GM12874 (cell line): ENCODE measurements around the gene SMTN.

Experiments used
- TF ChIP-seq, protein P1 (sequence below): IDR thresholded peaks from 2 replicates; pipeline ENCODE4 v1.5.1; 2011; ENCODE audit warnings: low read depth, mild to moderate bottlenecking, control low read depth, low read length, moderate library complexity; ENCODE audit not compliant: insufficient read depth

Gene SMTN

DNA sequence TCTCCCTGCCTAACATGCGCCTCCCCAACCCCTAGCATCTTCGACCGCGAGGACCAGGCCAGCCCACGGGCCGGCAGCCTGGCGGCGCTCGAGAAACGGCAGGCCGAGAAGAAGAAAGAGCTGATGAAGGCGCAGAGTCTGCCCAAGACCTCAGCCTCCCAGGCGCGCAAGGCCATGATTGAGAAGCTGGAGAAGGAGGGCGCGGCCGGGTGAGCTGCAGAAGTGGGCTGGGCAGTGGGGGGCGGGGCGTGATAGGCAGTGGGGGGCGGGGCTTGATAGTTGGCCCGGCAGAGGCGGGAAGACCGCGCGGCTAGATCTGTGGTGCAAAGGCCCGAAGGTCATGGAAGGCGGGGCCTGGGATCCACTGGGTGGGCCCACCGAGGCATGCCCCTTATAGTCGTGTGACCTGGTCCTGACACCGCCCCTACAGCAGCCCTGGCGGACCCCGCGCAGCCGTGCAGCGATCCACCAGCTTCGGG is 17.6 kb downstream of the SMTN start:
- TF ChIP-seq, protein P1, sequence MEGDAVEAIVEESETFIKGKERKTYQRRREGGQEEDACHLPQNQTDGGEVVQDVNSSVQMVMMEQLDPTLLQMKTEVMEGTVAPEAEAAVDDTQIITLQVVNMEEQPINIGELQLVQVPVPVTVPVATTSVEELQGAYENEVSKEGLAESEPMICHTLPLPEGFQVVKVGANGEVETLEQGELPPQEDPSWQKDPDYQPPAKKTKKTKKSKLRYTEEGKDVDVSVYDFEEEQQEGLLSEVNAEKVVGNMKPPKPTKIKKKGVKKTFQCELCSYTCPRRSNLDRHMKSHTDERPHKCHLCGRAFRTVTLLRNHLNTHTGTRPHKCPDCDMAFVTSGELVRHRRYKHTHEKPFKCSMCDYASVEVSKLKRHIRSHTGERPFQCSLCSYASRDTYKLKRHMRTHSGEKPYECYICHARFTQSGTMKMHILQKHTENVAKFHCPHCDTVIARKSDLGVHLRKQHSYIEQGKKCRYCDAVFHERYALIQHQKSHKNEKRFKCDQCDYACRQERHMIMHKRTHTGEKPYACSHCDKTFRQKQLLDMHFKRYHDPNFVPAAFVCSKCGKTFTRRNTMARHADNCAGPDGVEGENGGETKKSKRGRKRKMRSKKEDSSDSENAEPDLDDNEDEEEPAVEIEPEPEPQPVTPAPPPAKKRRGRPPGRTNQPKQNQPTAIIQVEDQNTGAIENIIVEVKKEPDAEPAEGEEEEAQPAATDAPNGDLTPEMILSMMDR: no peak

DNA sequence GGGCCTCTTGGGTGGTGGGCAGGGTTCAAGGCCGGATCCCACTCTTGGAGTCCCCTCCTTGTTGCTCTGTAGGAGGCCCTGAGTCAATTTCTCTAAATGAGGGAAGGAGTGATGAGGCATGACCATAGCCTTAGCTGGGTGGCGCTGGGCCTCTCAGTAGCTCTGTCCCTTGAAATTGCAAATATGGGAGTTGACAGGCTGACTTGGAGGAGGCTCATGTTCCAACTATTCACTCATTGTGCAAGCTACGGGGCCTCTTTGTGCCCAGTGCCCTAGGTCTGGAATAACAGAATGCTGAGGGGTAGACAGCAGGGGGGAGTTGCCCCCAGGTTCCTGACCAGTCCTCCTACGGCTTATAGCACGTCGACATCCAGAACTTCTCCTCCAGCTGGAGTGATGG is 18.3 kb downstream of the SMTN start:
- TF ChIP-seq, protein P1: no peak

DNA sequence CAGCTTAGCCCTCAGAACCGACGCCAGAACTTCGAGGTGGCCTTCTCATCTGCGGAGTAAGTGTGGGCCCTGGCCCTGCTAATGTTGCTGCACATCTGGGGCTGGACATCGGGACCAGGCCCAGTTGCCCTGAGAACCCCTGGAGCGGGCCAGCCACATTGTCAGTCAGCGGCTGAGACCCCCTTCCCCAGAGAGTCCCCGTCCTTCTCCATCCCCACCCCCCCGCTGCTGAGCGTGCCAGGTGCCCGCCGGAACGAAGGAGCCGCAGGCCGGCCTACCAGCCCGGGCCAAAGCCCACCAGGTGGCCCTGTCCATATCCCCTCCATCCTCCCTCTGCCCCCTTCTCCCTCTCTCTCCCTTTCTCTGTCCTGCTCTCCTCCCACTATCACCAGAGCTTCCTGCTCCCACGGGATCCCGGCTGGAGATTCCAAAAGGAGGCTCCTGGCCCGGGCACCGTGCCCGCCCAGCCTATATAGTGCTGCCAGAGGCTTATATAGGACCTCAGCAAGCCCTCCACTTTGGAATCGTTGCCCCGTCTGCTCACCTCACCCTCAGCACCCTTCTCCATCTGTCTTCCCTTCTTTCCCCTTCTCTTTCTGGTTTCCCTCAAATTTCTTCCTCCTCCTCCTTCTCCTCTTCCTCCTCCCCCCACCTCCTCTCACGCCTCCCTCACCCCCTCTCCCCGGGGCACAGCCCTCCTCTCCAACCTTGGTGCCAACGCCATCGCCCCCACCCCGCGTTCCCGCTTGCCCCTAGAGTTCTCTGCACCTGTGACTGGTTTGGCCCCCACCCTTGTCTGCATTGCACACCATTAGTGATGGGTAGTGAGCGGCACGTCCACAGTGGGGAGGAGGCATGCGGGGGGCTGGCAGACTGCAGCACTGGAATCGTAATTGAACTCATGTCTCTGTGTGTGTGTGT is 19.0 kb downstream of the SMTN start:
- TF ChIP-seq, protein P1: no peak

DNA sequence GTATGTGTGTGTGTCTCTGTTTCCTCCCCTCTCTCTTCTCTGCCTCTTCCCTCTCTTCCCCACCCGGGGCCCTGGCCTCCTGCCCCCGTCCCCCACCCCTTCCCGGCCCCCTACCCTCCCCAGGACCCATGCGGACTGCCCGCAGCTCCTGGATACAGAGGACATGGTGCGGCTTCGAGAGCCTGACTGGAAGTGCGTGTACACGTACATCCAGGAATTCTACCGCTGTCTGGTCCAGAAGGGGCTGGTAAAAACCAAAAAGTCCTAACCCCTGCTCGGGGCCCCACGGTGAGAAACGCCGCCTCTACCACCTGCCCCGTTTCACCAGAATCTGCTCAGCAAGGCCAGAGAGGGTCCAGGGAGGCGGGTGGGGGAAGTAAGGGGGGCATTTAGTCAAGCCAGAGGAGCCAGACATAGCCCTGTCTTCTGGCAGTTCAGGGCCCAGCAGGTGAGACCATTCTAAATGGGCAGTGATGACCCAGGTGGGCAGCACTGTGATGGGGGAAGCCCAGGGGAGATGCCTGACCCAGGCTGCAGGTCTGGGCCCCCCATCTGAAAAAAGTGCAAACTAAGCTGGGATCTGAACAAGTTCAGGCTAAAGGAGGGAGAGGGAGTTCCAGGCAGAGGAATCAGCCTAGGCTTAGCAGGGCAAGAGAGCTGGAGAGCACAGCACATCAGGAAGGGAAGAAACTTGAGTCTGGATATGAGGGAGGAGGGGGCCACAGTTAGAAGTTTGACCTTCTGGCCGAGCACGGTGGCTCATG is 19.8 kb downstream of the SMTN start:
- TF ChIP-seq, protein P1: no peak

DNA sequence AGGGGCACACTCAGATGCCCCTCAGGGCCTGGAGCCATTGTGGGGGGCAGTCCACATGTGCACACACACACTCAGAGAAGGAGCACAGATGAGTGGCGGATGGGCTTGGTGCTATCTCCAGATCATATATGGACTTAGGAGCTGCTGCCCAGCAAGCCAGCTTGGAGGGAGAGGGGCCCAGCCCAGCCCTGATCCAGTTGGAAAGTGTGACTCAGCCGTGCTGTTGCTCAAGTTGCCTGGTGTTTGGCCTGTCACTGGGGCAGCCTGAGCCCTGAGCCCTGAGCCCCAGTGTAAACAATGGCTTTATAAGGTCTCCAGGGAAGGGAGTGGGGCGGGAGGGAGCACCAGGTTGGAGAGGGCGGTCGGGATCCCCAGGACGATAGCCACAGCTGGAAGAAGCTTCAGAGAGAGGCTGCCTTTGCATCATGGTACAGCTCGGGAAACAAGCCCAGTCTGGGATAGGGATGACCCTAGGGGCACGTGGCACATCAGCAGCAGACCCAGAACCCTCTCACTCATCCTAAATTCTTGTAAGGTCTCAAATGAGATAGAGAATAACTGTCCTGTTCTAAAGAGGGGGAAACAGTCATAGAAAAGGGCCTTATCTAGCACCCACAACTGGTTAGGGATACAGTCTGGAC is 21.4 kb downstream of the SMTN start:
- TF ChIP-seq, protein P1: no peak

DNA sequence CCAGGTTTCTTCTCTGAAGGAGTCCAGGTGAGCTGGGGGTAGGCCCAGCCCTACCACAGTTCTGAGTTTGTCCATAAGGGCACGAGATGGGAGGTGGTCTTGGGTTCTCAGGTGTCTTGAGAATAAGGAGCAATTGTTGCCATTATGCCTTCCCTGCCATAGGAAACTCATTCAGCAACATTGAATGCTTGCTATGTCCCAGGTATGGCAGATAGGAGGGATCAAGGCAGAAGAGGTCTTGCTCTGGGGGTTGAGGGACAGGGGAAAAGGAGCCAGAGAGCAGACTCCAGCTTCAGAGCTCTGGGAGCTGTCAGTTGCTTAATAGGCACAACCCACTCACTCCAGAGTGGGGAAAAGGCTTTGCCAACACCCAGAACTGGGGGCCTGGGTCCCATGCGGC is 22.0 kb downstream of the SMTN start:
- TF ChIP-seq, protein P1: no peak
